Activated naive CD8-positive, alpha-beta T cell treated with anti-CD3 and anti-CD28 coated beads, Interleukin-2, amount 10 ng/mL, durations not matched to agents 7 days and 5 days (primary cell): ENCODE data around the gene LYZL2. TPM values are rescaled to one million over a fixed set of nuclear protein-coding genes. Genes with fewer than 3 reads are reported as not detected.
"Not testable (repeated sequence)": the region's sequence is repeated elsewhere in the genome, so short reads cannot be mapped to it uniquely, and the experiment has no call there.

ENCODE experiments used
- ATAC-seq: fragments of 150-1000 bp; cut with Tn5 transposase; one replicate; pipeline ENCODE4 v1.10.0; 2021; ENCODE audit warnings: low read depth, moderate library complexity
- POLR2A ChIA-PET: fragments of 350-600 bp; sonication (Branson Sonifier 250); formaldehyde crosslinking; loops from one replicate; lab custom pipeline; 2021; ENCODE audit warnings: antibody characterized with exemption; lab: Charles Lee
- DNase-seq: peaks from one replicate; pipeline ENCODE4 v3.0.0; 2021
- H3K27ac Mint-ChIP-seq: one replicate; pipeline ENCODE4 v1.8.0; 2022; ENCODE audit warnings: mild to moderate bottlenecking, mixed read lengths
- H3K27me3 Mint-ChIP-seq: one replicate; pipeline ENCODE4 v1.8.0; 2022; ENCODE audit warnings: mild to moderate bottlenecking, moderate library complexity, mixed read lengths
- H3K36me3 Mint-ChIP-seq: one replicate; pipeline ENCODE4 v1.8.0; 2021; ENCODE audit warnings: mild to moderate bottlenecking, mixed read lengths
- H3K4me1 Mint-ChIP-seq: one replicate; pipeline ENCODE4 v1.8.0; 2021; ENCODE audit warnings: mixed read lengths
- H3K4me3 Mint-ChIP-seq: one replicate; pipeline ENCODE4 v1.8.0; 2022; ENCODE audit warnings: mild to moderate bottlenecking, moderate library complexity, mixed read lengths
- H3K9me3 Mint-ChIP-seq: one replicate; pipeline ENCODE4 v1.8.0; 2021; ENCODE audit warnings: mixed read lengths
- total RNA-seq, 2 experiments: library from RNA; stranded (reverse); gene quantifications; one replicate each; pipeline ENCODE4 v1.2.3, GENCODE V29; 2021

LYZL2 gene
- total RNA-seq, 2 experiments from 2014 or later, result not detected

- no peak for DNase-seq
- ATAC-seq, result no peak
- Mint-ChIP-seq H3K4me1 (no peaks in the 10 kb centered on the region), H3K27me3 (peaks cover 20% of the 10 kb centered on the region), H3K4me3 (no peak overlapping the region), H3K9me3 (no peaks in the 10 kb centered on the region), H3K27ac (no peak overlapping the region), H3K36me3 (no peaks in the 10 kb centered on the region)
- POLR2A ChIA-PET, result no interaction called here
Measured at GRCh38 chr10:30625080-30625479, 4.5 kb downstream of the LYZL2 start.

GRCh38 chr10:30619966-30620365 is 9.6 kb downstream of the LYZL2 start:
- Mint-ChIP-seq H3K4me3 (no peak overlapping the region), H3K27ac (no peak overlapping the region), H3K27me3 (peaks cover 28% of the 10 kb centered on the region), H3K36me3 (no peaks in the 10 kb centered on the region), H3K9me3 (no peaks in the 10 kb centered on the region), H3K4me1 (no peaks in the 10 kb centered on the region)
- DNase-seq (no peak), ATAC-seq (no peak)
- POLR2A ChIA-PET, result no interaction called here

- Mint-ChIP-seq H3K4me1 (no peaks in the 10 kb centered on the region), H3K27me3 (peaks cover 26% of the 10 kb centered on the region), H3K36me3 (no peaks in the 10 kb centered on the region), H3K27ac (no peak overlapping the region), H3K9me3 (no peaks in the 10 kb centered on the region), H3K4me3 (no peak overlapping the region)
- no peak for DNase-seq
- POLR2A ChIA-PET, result no interaction called here
- no peak for ATAC-seq
Measured at GRCh38 chr10:30617070-30617469, 12.5 kb downstream of the LYZL2 start.

GRCh38 chr10:30611041-30611440 is 18.5 kb downstream of the LYZL2 start:
- H3K4me3 Mint-ChIP-seq, H3K36me3 Mint-ChIP-seq, DNase-seq, ATAC-seq, POLR2A ChIA-PET, H3K4me1 Mint-ChIP-seq, H3K27ac Mint-ChIP-seq, H3K9me3 Mint-ChIP-seq: not testable (repeated sequence)
- peaks cover 35% of the 10 kb centered on the region for H3K27me3 Mint-ChIP-seq

DNA sequence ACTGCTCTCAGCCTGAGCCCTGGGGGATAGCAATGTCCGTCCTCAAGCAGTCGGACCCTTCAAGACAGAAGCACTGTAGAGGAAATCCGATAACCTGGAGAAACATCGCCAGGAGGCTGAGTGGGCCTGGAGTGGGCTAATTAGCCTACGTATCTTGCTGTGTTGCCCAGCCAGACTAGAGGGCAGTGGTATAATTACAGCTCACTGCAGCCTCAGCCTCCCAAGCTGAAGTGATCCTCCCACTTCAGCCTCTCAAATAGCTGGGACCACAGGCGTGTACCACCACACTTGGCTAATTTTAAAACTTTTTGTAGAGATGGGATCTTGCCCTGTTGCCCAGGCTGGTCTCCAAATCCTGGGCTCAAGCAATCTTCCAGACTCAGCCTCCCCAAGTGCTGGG is 21.7 kb downstream of the LYZL2 start:
- no peak overlapping the region for H3K27ac Mint-ChIP-seq
- ATAC-seq, result no peak
- no peaks in the 10 kb centered on the region for H3K36me3 Mint-ChIP-seq
- H3K27me3 Mint-ChIP-seq, result peaks cover 38% of the 10 kb centered on the region
- DNase-seq, result no peak
- POLR2A ChIA-PET, result no interaction called here
- no peaks in the 10 kb centered on the region for H3K9me3 Mint-ChIP-seq
- peaks cover 4% of the 10 kb centered on the region for H3K4me1 Mint-ChIP-seq
- no peak overlapping the region for H3K4me3 Mint-ChIP-seq

DNA sequence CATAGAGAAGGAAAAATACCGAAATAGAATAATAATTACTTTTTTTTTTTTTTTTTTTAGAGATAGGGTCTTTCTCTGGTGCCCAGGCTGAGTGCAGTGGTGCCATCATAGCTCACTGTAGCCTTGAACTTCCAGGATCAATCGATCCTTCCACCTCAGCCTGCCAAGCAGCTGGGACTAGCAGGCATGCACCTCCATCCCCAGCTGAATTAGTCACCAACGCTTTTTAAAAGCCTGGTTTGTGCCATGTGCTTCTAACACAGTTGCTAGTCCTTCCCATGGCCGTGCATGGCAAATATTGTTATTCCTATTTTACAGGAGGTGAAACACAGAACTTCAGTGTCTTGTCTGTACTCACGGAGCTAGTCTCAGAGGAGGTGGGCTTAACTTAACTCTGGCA is 23.2 kb downstream of the LYZL2 start:
- Mint-ChIP-seq H3K4me1 (peaks cover 4% of the 10 kb centered on the region), H3K9me3 (no peaks in the 10 kb centered on the region), H3K4me3 (no peak overlapping the region), H3K27ac (no peak overlapping the region), H3K27me3 (peaks cover 25% of the 10 kb centered on the region), H3K36me3 (no peaks in the 10 kb centered on the region)
- POLR2A ChIA-PET, result no interaction called here
- DNase-seq, result no peak
- no peak for ATAC-seq

DNA sequence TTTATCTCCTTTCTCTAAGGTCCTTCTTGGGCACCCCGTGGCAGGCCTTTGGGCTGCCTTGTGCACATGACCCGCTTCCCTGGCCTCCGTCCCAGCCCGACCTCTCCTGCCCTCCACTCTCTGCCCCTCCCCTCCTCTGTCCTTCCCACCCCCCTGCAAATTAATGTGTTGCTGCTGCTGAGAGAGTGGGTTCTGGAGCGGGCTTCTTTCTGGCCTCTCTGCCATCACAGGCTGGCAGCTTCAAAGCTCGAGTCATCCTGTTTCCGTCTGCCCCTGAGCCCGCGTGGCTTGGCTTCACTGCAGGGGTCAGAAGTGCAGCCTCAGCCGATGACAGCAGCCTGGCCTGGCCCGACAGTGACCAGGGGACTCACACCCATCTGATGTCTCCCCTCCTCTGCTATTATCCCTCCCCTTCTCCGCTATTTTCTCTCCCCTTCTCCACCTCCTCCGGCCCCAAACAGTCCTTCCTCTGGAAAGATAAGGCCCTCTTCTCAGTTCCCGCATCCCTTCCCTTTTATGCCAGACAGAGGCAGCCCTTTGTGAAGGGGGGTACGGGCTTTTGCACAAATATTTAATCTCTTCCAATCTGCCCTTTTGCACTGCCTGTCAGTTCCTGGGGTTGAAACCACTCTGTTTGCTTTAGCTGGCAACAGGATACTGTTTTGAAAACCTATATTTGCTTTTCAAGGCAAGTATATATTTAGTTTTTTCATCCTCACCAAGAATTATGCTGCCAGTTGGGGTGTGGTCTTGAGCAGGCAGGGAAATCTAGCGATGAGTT is 24.0 kb downstream of the LYZL2 start:
- DNase-seq, H3K36me3 Mint-ChIP-seq, H3K4me1 Mint-ChIP-seq, H3K9me3 Mint-ChIP-seq, H3K27ac Mint-ChIP-seq, H3K4me3 Mint-ChIP-seq, ATAC-seq, POLR2A ChIA-PET: not testable (repeated sequence)
- peaks cover 28% of the 10 kb centered on the region for H3K27me3 Mint-ChIP-seq

DNA sequence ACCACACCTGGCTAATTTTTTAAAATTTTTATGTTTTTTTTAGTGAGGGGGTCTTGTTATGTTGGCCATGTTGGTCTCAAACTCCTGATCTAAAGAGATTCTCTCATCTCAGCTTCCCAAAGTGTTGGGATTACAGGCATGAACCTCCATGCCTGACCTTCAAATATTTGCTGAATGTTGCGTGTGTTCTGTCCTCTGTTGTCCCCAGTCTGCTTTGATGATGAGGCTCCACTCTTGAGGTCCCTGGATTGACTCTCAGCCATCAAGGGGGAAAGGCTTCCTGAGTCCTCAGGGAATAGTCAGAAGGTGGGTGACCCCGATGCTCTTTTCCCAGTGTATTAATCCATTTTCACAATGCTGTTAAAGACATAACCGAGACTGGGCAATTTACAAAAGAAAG is 26.0 kb downstream of the LYZL2 start:
- no peak overlapping the region for H3K27ac Mint-ChIP-seq
- no peaks in the 10 kb centered on the region for H3K9me3 Mint-ChIP-seq
- H3K4me3 Mint-ChIP-seq, result no peak overlapping the region
- no peaks in the 10 kb centered on the region for H3K36me3 Mint-ChIP-seq
- peaks cover 24% of the 10 kb centered on the region for H3K27me3 Mint-ChIP-seq
- POLR2A ChIA-PET, result interaction anchor here (0.6 kb wide), 1 partner anchor 167 kb away, joined by 4 read pairs; no protein-coding TSS in a partner anchor
- DNase-seq (no peak), ATAC-seq (no peak)
- peaks cover 6% of the 10 kb centered on the region for H3K4me1 Mint-ChIP-seq

DNA sequence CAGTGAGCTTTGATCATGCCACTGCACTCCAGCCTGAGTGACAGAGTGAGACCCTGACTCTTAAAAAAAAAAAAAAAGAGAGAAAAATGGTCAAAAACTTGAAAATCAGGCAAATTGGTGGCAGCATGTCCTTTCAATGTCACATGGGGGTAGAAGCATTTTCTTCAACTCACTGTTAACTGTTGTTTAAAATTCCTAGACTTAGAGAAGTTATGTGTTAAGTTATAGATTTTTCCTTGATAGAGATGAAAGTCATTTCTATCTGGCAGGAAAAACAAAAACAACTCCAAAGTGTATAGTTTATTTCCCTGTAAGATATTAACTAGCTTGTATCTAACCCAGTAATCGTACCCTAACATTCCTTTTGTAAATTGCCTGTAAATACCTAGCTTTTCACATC is 26.8 kb downstream of the LYZL2 start:
- Mint-ChIP-seq H3K27me3 (peaks cover 24% of the 10 kb centered on the region), H3K27ac (no peak overlapping the region), H3K4me3 (no peak overlapping the region), H3K36me3 (no peaks in the 10 kb centered on the region), H3K4me1 (peaks cover 2% of the 10 kb centered on the region), H3K9me3 (no peaks in the 10 kb centered on the region)
- POLR2A ChIA-PET, result no interaction called here
- ATAC-seq, result no peak
- DNase-seq, result no peak

GRCh38 chr10:30600005-30600404 is 29.5 kb downstream of the LYZL2 start:
- H3K36me3 Mint-ChIP-seq, result no peaks in the 10 kb centered on the region
- ATAC-seq (no peak), DNase-seq (no peak)
- peaks cover 2% of the 10 kb centered on the region for H3K4me1 Mint-ChIP-seq
- H3K4me3 Mint-ChIP-seq, result no peak overlapping the region
- no peak overlapping the region for H3K27ac Mint-ChIP-seq
- H3K27me3 Mint-ChIP-seq, result peaks cover 13% of the 10 kb centered on the region
- POLR2A ChIA-PET, result interaction anchor here (0.6 kb wide), 1 partner anchor 251 kb away, joined by 3 read pairs; the partner anchor contains the start of gene MTPAP
- no peaks in the 10 kb centered on the region for H3K9me3 Mint-ChIP-seq

DNA sequence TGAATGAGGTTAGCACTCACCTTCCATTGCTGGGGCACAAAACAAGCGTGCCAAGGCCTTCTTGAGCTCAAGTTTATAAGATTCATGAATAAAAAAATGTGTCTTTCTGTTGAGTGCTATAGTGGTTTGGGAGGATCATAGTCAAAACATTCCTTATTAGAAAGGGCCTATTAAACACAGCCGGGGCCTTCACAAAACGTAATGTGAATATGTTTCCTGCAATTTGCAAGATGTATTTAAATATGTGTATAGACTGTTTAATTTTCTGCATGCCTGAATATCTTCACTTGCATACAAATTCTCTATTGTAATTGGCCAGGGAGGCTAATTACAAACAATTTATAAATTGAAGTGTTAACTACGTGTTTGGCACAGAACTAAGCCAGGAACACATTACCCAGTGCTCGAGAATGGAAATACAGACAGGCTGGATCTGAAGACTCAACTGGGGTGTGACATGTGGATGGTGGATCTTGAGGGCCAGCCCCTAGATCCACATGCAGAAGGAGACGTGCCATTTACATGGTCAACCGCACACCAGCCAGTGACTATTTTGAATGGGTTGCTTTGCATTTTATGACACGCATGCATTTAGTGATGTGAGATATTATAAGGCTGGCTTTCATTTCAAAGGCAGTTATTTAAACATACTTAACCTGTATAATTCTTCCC is 31.3 kb downstream of the LYZL2 start:
- no peak for ATAC-seq
- Mint-ChIP-seq H3K9me3 (no peaks in the 10 kb centered on the region), H3K27ac (no peak overlapping the region), H3K4me1 (peaks cover 7% of the 10 kb centered on the region), H3K27me3 (peaks cover 20% of the 10 kb centered on the region), H3K36me3 (no peaks in the 10 kb centered on the region), H3K4me3 (no peak overlapping the region)
- no peak for DNase-seq
- POLR2A ChIA-PET, result no interaction called here

DNA sequence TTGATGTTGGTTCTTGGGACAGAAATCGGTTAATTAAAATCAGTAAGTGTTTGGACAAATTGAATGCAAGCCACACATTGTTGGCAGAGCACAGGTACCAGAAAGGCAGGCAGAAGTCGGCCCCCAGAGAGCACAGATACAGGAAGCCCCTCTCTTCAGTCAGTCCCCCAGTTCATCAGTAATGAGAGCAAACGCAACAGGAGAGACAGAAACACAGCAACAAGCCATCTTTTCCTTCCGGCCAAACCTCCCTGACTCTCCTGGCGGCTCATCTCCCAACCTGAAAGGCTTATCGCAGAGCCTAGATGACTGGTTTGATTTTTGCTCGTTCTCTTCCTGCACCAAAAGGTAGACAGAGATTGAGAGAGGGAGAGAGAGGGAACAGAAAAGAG is 32.1 kb downstream of the LYZL2 start:
- DNase-seq, ATAC-seq, POLR2A ChIA-PET, H3K36me3 Mint-ChIP-seq, H3K4me3 Mint-ChIP-seq, H3K9me3 Mint-ChIP-seq, H3K4me1 Mint-ChIP-seq, H3K27ac Mint-ChIP-seq: not testable (repeated sequence)
- H3K27me3 Mint-ChIP-seq, result peaks cover 20% of the 10 kb centered on the region

DNA sequence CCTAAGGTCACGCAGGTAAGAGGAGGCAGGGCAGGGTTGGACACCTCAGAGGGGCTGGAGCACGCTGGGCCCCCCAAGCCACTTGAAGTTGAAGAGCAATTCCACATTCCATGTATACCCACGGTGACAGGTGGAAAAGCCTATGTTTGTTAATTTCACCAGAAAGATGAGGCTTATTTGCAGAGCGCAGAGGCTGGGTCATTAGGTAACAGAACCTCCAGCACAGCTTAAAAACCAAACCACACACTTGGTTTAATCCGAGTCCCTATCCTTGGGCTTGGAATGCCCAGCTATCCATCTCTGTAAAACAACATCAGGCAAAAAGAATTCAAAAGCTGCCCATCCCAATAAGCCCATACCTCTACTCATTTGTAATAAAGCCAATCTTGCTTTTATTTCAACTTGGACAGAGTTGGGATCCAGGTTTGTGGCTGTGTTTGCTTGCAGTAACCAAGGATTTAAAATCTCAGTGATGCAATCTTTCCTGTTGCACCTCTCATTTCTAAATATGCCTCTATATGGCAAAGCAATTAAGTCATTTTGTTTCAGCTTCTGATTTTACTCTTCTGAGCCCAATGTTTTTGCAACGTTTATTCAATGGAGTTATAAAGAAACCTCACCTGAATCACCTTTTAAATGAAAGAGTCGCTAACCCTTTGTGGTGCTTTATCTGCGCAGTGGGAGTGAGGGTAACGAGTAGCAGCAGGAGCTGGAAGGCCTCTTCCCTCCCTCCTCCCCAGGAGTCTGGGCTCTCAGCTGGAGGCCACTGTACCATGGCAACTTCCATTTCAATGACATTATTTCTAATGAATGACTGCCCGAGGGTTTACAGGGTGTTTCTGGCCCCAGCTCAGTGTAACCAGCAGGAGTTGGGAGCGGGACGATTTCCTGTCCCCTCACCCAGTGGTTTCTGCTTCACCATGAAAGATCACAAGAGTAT is 32.8 kb downstream of the LYZL2 start:
- H3K4me3 Mint-ChIP-seq, H3K36me3 Mint-ChIP-seq, DNase-seq, H3K27ac Mint-ChIP-seq, ATAC-seq, H3K4me1 Mint-ChIP-seq, H3K9me3 Mint-ChIP-seq, POLR2A ChIA-PET: not testable (repeated sequence)
- peaks cover 20% of the 10 kb centered on the region for H3K27me3 Mint-ChIP-seq
